ENCODE data around the gene TRMT61B. TPM values are rescaled to one million over a fixed set of nuclear protein-coding genes. Genes with fewer than 3 reads are reported as not detected.
A peak's percentile ranks its signal among the peaks of the same experiment; 100 is the strongest.

The TRMT61B gene
- total RNA-seq, 2 donors from 2014 or later: 6.0 to 13.6 TPM

DNA sequence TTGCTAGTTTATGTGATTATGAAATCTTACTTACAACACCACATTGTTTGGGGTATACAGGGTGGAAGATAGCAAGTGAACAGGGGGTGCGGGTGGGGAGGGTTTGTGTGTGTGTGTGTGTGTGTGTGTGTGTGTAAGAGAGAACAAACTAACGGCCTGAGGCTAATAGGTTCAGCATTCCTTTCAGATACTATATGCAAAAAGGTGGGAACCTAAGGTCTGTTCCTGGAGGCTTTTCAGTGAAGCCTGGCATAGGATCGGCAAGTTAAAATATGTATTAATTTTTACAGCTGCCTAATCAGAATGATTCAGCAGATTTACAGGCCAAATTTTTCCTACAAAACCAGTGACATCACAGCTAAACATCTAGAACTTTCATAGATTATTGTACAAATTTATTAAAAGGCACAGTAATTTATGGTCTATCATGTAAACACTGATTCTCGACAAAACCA is 67.1 kb downstream of the TRMT61B start:
- Histone ChIP-seq H3K27ac (peak overlapping the region; percentile 15 to 22), H3K36me3 (peaks cover 42% of the 10 kb centered on the region)

DNA sequence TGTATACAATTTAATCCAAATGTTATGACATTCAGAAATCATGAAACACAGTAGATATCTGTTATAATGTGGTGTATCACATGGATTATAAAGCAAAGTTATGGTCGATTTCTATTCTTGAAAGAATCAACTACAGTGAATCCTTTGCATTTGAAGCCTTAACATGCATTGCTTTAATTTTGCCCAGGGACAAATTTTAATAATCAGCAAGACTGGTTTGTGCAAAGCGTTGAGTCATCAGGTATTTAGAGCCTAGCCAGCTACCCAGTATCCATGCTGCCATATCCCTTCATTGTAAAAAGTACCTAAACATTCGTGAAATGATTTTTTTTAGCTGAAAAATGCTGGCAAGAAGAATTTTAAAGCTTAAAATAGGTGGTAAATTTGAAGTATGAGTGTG is 68.4 kb downstream of the TRMT61B start:
- peaks cover 38% of the 10 kb centered on the region for H3K36me3 ChIP-seq
- no peaks in the 10 kb centered on the region for H3K27me3 ChIP-seq (replicated peaks; ENCODE audit: insufficient read depth)
- DNase-seq (ENCODE audit: low spot score) (no peak), ATAC-seq (ENCODE audit: insufficient number of reproducible peaks, low FRiP score, low read depth) (no peak)
- TF ChIP-seq, protein P1, sequence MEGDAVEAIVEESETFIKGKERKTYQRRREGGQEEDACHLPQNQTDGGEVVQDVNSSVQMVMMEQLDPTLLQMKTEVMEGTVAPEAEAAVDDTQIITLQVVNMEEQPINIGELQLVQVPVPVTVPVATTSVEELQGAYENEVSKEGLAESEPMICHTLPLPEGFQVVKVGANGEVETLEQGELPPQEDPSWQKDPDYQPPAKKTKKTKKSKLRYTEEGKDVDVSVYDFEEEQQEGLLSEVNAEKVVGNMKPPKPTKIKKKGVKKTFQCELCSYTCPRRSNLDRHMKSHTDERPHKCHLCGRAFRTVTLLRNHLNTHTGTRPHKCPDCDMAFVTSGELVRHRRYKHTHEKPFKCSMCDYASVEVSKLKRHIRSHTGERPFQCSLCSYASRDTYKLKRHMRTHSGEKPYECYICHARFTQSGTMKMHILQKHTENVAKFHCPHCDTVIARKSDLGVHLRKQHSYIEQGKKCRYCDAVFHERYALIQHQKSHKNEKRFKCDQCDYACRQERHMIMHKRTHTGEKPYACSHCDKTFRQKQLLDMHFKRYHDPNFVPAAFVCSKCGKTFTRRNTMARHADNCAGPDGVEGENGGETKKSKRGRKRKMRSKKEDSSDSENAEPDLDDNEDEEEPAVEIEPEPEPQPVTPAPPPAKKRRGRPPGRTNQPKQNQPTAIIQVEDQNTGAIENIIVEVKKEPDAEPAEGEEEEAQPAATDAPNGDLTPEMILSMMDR (IDR thresholded peaks at IDR 0.05): no peak
- H3K27ac ChIP-seq: no peak overlapping the region
- no peak overlapping the region for H3K4me3 ChIP-seq
- no peaks in the 10 kb centered on the region for H3K9me3 ChIP-seq
- H3K4me1 ChIP-seq (ENCODE audit: control insufficient read depth in 1 of 2, low read depth in 2 of 2): peaks cover 18 to 46% of the 10 kb centered on the region in 2 donors

More for the DNA sequence above, 67.1 kb downstream of the TRMT61B start:
- Histone ChIP-seq H3K27me3 (replicated peaks; ENCODE audit: insufficient read depth) (no peaks in the 10 kb centered on the region), H3K9me3 (no peaks in the 10 kb centered on the region), H3K4me1 (ENCODE audit: control insufficient read depth in 1 of 2, low read depth in 2 of 2) (peaks cover 14 to 37% of the 10 kb centered on the region in 2 donors), H3K4me3 (no peak overlapping the region)
- ATAC-seq (ENCODE audit: insufficient number of reproducible peaks, low FRiP score, low read depth): no peak
- TF ChIP-seq, protein P1 (IDR thresholded peaks at IDR 0.05): no peak
- DNase-seq (ENCODE audit: low spot score): no peak

Other genes starting within 250 kb of the TRMT61B start
- 100 to 1,000 TPM; 326 to 585 TPM for gene PPP1CB, start 118.5 kb downstream of the TRMT61B start, total RNA-seq
- 1 to 10 TPM; 3.0 to 5.3 TPM for gene SPDYA, start 59.5 kb downstream of the TRMT61B start, total RNA-seq
- 10 to 100 TPM; 19.8 to 76.4 TPM for gene WDR43, start 24.4 kb upstream of the TRMT61B start, total RNA-seq
- 1 to 10 TPM in 1 of 2 donors, under 1 TPM in 1; 0.49 to 2.4 TPM for gene TOGARAM2, start 111.0 kb upstream of the TRMT61B start, total RNA-seq
- gene PCARE, start 204.2 kb upstream of the TRMT61B start, total RNA-seq: not detected
- 10 to 100 TPM; 31.3 to 54.0 TPM for gene CLIP4, start 245.1 kb upstream of the TRMT61B start, total RNA-seq